Endothelial cell of umbilical vein (primary cell): Measurements from ENCODE around the gene ZNF524. TPM values are rescaled to one million over a fixed set of nuclear protein-coding genes. Genes with fewer than 3 reads are reported as not detected.

ENCODE experiments used
- BruUV-seq: library from RNA; stranded (reverse); fragments of 400-500 nt; replicated peaks from 2 replicates; lab custom pipeline; 2021; lab: Mats Ljungman, UMichigan
- CTCF ChIA-PET: fragments of 300-600, 350-600 bp; sonication (Branson Sonifier 250); formaldehyde crosslinking; loops from one replicate; lab custom pipeline; 2021; ENCODE audit warnings: antibody characterized with exemption, inconsistent platforms; lab: Charles Lee
- POLR2A ChIA-PET: fragments of 300-600, 350-600 bp; sonication (Branson Sonifier 250); formaldehyde crosslinking; loops from one replicate; lab custom pipeline; 2021; ENCODE audit warnings: antibody characterized with exemption, inconsistent platforms; lab: Charles Lee
- DNase-seq: peaks from one replicate; pipeline ENCODE4 v3.0.0-alpha.2; 2011; ENCODE audit warnings: low read depth, low spot score
- FAIRE-seq: peaks from 2 replicates; lab custom pipeline; 2011; peaks lifted over from hg19 to GRCh38; lab: Jason Lieb, UNC
- H2AFZ ChIP-seq: 2 replicates; pipeline ENCODE4 v1.6.0; 2012; ENCODE audit warnings: low read depth, low read length, control low read depth, inconsistent platforms
- H3K27ac ChIP-seq: 2 replicates; pipeline ENCODE4 v1.5.1; 2011; ENCODE audit warnings: low read depth, mild to moderate bottlenecking, control low read depth, low read length, moderate library complexity; ENCODE audit not compliant: insufficient read depth
- H3K27me3 ChIP-seq, 2 experiments: 2 replicates each; pipeline versions ENCODE4 v1.6.0 to v1.6.1; 2011; ENCODE audit warnings: low read length in 2 of 2, mixed read lengths in 1 of 2; ENCODE audit not compliant: control insufficient read depth in 2 of 2, insufficient read depth in 2 of 2
- H3K36me3 ChIP-seq, 2 experiments: 2 replicates in 1 of 2; 3 replicates in 1 of 2; pipeline ENCODE4 v1.5.1; 2011; ENCODE audit warnings: low read length in 2 of 2, mild to moderate bottlenecking in 1 of 2, moderate library complexity in 1 of 2; ENCODE audit not compliant: control insufficient read depth in 2 of 2, insufficient read depth in 2 of 2; ENCODE audit errors: extremely low read depth in 1 of 2
- H3K4me1 ChIP-seq: 3 replicates; pipeline ENCODE4 v1.5.1; 2011; ENCODE audit warnings: mild to moderate bottlenecking, low read length; ENCODE audit not compliant: control insufficient read depth, insufficient read depth; ENCODE audit errors: extremely low read depth
- H3K4me2 ChIP-seq: 2 replicates; pipeline ENCODE4 v1.6.1; 2011; ENCODE audit warnings: low read length, control low read depth, mixed read lengths; ENCODE audit not compliant: insufficient read depth
- H3K4me3 ChIP-seq, 3 experiments: fragments of 200-600 bp in 1 of 3; sonication (generic), shearing (Covaris generic) in 1 of 3; replicated peaks in 1 of 3; 2 replicates each; pipeline ENCODE4 v1.5.1; 2011 to 2016; ENCODE audit warnings: control low read depth in 3 of 3, low read length in 3 of 3, mild to moderate bottlenecking in 2 of 3, inconsistent platforms in 1 of 3, low read depth in 1 of 3, moderate library complexity in 1 of 3; ENCODE audit not compliant: insufficient read depth in 1 of 3
- H3K79me2 ChIP-seq: 2 replicates; pipeline ENCODE4 v1.6.0; 2012; ENCODE audit warnings: low read length, inconsistent platforms; ENCODE audit not compliant: control insufficient read depth, insufficient read depth
- H3K9ac ChIP-seq: replicated peaks from 2 replicates; pipeline ENCODE3; 2011; ENCODE audit warnings: low read length, control low read depth; ENCODE audit not compliant: insufficient read depth; ENCODE audit errors: extremely low read depth
- H3K9me1 ChIP-seq: replicated peaks from 3 replicates; pipeline ENCODE4 v1.6.0; 2011; ENCODE audit warnings: mild to moderate bottlenecking, low read length; ENCODE audit not compliant: control insufficient read depth, insufficient read depth; ENCODE audit errors: extremely low read depth
- H3K9me3 ChIP-seq: replicated peaks from 2 replicates; pipeline ENCODE4 v1.5.1; 2012; ENCODE audit warnings: low read length, inconsistent platforms; ENCODE audit not compliant: control insufficient read depth, insufficient read depth
- H4K20me1 ChIP-seq: replicated peaks from 2 replicates; pipeline ENCODE3; 2011; ENCODE audit warnings: mild to moderate bottlenecking, low read length; ENCODE audit not compliant: control insufficient read depth, insufficient read depth; ENCODE audit errors: extremely low read depth
- EZH2 ChIP-seq: IDR thresholded peaks from 2 replicates; pipeline ENCODE4 v1.6.1; 2012; ENCODE audit warnings: borderline replicate concordance, low read depth, mild to moderate bottlenecking, moderate library complexity, low read length, inconsistent platforms; ENCODE audit not compliant: severe bottlenecking
- FOS ChIP-seq: IDR thresholded peaks from 2 replicates; pipeline ENCODE4 v1.6.1; 2011; ENCODE audit warnings: mild to moderate bottlenecking, low read length, moderate library complexity, borderline replicate concordance; ENCODE audit not compliant: insufficient read depth
- GATA2 ChIP-seq: IDR thresholded peaks from 2 replicates; pipeline ENCODE4 v1.7.0; 2011; ENCODE audit warnings: low read depth, mild to moderate bottlenecking, moderate library complexity, mixed read lengths, low read length; ENCODE audit not compliant: insufficient read length, insufficient read depth
- JUN ChIP-seq: IDR thresholded peaks from 2 replicates; pipeline ENCODE4 v1.6.1; 2011; ENCODE audit warnings: borderline replicate concordance, low read depth; ENCODE audit not compliant: insufficient read length, insufficient read depth
- MYC ChIP-seq: IDR thresholded peaks from one replicate; pipeline ENCODE4 v1.6.1; 2011; ENCODE audit warnings: mild to moderate bottlenecking, low read depth, low read length
- POLR2A ChIP-seq: IDR thresholded peaks from 2 replicates; pipeline ENCODE4 v1.6.1; 2012; ENCODE audit warnings: low read depth, mild to moderate bottlenecking, control low read depth, low read length
- POLR2AphosphoS5 ChIP-seq: IDR thresholded peaks from 2 replicates; pipeline ENCODE4 v1.6.1; 2012; ENCODE audit warnings: low read depth, mild to moderate bottlenecking, control low read depth, low read length, moderate library complexity; ENCODE audit not compliant: insufficient read depth
- dilution Hi-C: fragments of 300-500 bp; cut with MboI; formaldehyde crosslinking; loops from one replicate; pipeline ENCODE4 v1.15.0; 2019; ENCODE audit warnings: low sequenced_read_pairs; ENCODE audit not compliant: extremely low pct_ligation_motif_present
- intact Hi-C: fragments of 100-400 bp; cut with micrococcal nuclease; formaldehyde crosslinking; loops from one replicate; pipeline ENCODE4 v1.10.0; 2022
- polyA plus RNA-seq, 4 experiments: library from polyadenylated mRNA; depleted of rRNA in 3 of 4; stranded (reverse) in 3 of 4; unstranded in 1 of 4; fragments of >200 nt; gene quantifications; 2 replicates each; pipeline versions ENCODE4 v1.2.1 to v1.2.3, GENCODE V29; 2011 to 2012; ENCODE audit warnings: missing spikeins in 1 of 4
- total RNA-seq: library from RNA; stranded (reverse); gene quantifications from 2 replicates; pipeline ENCODE4 v1.2.3, GENCODE V29; 2021
- TF ChIP-seq, protein P1 (sequence below): IDR thresholded peaks from 2 replicates; pipeline ENCODE4 v1.6.1; 2011; ENCODE audit not compliant: insufficient read depth, insufficient read length
- TF ChIP-seq, protein P2 (sequence below), 2 donors: IDR thresholded peaks; 1 replicate in 1 of 2; 2 replicates in 1 of 2; pipeline ENCODE4 v1.5.1; 2011; ENCODE audit warnings: low read length in 2 of 2, mild to moderate bottlenecking in 2 of 2, moderate library complexity in 2 of 2, control low read depth in 1 of 2, inconsistent platforms in 1 of 2, low read depth in 1 of 2; ENCODE audit not compliant: insufficient read depth in 1 of 2; ENCODE audit errors: extremely low read depth in 1 of 2

The ZNF524 gene
- total and polyA plus RNA-seq, 2 donors (not counting 3 experiments of a cell fraction or from before 2014, with no cell fraction given) = 15.2 to 15.4 TPM

DNA sequence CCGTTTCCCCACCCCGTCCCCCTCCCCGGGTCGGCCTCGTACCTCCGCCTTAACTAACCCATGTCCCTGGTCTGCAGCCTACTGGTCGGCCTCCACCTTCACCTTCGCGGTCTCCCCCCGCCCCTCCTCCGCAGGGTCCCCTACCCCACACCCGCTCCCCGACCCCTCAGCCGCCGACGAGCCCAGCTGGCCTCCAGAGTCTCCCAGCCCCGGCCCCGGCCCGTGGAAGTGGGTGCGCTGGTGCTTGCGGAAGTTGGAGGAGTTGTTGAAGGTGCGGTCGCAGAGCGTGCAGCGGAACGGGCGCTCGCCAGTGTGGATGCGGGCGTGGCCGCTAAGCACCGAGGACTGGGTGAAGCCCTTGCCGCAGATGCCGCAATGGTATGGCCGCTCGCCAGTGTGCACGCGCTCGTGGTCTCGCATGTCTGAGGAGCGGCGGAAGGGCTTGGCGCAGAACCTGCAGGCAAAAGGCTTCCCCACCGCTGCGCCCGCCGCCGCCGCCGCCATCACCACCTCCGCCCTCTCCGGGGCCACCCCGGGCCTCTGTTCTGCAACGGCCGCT, 21.7 kb downstream of the ZNF524 start:
- TF ChIP-seq, protein P1, sequence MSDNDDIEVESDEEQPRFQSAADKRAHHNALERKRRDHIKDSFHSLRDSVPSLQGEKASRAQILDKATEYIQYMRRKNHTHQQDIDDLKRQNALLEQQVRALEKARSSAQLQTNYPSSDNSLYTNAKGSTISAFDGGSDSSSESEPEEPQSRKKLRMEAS = no peak
- TF ChIP-seq POLR2A = no peak
- TF ChIP-seq, protein P2, sequence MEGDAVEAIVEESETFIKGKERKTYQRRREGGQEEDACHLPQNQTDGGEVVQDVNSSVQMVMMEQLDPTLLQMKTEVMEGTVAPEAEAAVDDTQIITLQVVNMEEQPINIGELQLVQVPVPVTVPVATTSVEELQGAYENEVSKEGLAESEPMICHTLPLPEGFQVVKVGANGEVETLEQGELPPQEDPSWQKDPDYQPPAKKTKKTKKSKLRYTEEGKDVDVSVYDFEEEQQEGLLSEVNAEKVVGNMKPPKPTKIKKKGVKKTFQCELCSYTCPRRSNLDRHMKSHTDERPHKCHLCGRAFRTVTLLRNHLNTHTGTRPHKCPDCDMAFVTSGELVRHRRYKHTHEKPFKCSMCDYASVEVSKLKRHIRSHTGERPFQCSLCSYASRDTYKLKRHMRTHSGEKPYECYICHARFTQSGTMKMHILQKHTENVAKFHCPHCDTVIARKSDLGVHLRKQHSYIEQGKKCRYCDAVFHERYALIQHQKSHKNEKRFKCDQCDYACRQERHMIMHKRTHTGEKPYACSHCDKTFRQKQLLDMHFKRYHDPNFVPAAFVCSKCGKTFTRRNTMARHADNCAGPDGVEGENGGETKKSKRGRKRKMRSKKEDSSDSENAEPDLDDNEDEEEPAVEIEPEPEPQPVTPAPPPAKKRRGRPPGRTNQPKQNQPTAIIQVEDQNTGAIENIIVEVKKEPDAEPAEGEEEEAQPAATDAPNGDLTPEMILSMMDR (IDR thresholded peaks at IDR 0.05; ENCODE audit: extremely low read depth in 1 of 2, insufficient read depth in 1 of 2, low read depth in 1 of 2, low read length in 2 of 2) = no peak
- TF ChIP-seq POLR2AphosphoS5 = no peak
- TF ChIP-seq FOS = no peak
- TF ChIP-seq GATA2 = no peak
- TF ChIP-seq EZH2 = no peak
- TF ChIP-seq MYC = no peak
- TF ChIP-seq JUN = no peak
- dilution Hi-C loops = no loop called here

More for the DNA sequence above, 21.7 kb downstream of the ZNF524 start:
- Histone ChIP-seq H3K4me1 (peaks cover 8% of the 10 kb centered on the region), H3K9me1 (no peaks in the 10 kb centered on the region), H2AFZ (no peak overlapping the region), H3K9ac (no peak overlapping the region), H3K27me3 (no peaks in the 10 kb centered on the region), H3K27ac (no peak overlapping the region), H3K36me3 (peaks cover 0 to 4% of the 10 kb centered on the region in 2 experiments), H3K9me3 (no peaks in the 10 kb centered on the region), H3K4me2 (no peak overlapping the region), H3K79me2 (no peaks in the 10 kb centered on the region), H3K4me3 (no peak overlapping the region), H4K20me1 (no peaks in the 10 kb centered on the region)
- POLR2A ChIA-PET = no interaction called here
- no peak for DNase-seq
- BruUV-seq = no TSS peak
- no peak for FAIRE-seq
- intact Hi-C loops = no loop called here
- CTCF ChIA-PET = interaction anchor here (1.4 kb wide), 1 partner anchor 11 kb away, joined by 3 read pairs; no protein-coding TSS in a partner anchor
